ENCODE results near the gene ASPA. TPM values are rescaled to one million over a fixed set of nuclear protein-coding genes. Genes with fewer than 3 reads are reported as not detected.

ASPA gene
- total RNA-seq, 4 donors from 2014 or later: 1.7 to 2.9 (median 2.5) TPM

DNA sequence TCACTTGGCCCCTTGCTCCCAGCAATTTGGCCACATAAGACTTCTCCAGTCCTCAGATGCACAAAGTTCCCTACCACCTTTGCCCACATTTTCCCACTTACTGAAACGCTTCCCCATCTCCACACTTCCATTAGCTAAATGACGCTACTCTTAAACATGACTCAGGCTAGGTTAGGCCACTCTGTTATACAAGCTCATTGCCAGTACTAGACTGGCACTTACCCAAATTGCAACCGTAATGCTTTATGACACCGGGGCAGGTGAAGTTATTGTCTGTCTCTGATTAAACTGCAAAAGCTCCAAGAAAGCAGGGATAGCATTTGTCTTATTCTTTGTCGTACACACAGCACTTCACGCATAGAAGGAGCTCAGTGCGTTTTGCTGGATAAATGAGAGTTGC is 29.2 kb downstream of the ASPA start:
- Histone ChIP-seq H3K27me3 (no peaks in the 10 kb centered on the region), H3K36me3 (no peaks in the 10 kb centered on the region), H3K4me1 (peaks cover 0 to 7% (median 0%) of the 10 kb centered on the region in 4 donors), H3K27ac (replicated peaks in 1 of 4) (no peak overlapping the region), H3K9me3 (peaks cover 0 to 8% (median 0%) of the 10 kb centered on the region in 4 donors), H3K4me3 (no peak overlapping the region)
- 91% methylated on average over 7 of the region's 7 CpGs for WGBS
- TF ChIP-seq, protein P1, sequence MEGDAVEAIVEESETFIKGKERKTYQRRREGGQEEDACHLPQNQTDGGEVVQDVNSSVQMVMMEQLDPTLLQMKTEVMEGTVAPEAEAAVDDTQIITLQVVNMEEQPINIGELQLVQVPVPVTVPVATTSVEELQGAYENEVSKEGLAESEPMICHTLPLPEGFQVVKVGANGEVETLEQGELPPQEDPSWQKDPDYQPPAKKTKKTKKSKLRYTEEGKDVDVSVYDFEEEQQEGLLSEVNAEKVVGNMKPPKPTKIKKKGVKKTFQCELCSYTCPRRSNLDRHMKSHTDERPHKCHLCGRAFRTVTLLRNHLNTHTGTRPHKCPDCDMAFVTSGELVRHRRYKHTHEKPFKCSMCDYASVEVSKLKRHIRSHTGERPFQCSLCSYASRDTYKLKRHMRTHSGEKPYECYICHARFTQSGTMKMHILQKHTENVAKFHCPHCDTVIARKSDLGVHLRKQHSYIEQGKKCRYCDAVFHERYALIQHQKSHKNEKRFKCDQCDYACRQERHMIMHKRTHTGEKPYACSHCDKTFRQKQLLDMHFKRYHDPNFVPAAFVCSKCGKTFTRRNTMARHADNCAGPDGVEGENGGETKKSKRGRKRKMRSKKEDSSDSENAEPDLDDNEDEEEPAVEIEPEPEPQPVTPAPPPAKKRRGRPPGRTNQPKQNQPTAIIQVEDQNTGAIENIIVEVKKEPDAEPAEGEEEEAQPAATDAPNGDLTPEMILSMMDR (IDR thresholded peaks at IDR 0.05): no peak
- TF ChIP-seq POLR2AphosphoS5 (IDR thresholded peaks at IDR 0.05) (no peak), POLR2A (IDR thresholded peaks at IDR 0.05; ENCODE audit: low read depth) (no peak), EP300 (IDR thresholded peaks at IDR 0.05) (no peak)
- no peak for DNase-seq (ENCODE audit: extremely low spot score)
- intact Hi-C loops (cut with DNase I): no loop called here

DNA sequence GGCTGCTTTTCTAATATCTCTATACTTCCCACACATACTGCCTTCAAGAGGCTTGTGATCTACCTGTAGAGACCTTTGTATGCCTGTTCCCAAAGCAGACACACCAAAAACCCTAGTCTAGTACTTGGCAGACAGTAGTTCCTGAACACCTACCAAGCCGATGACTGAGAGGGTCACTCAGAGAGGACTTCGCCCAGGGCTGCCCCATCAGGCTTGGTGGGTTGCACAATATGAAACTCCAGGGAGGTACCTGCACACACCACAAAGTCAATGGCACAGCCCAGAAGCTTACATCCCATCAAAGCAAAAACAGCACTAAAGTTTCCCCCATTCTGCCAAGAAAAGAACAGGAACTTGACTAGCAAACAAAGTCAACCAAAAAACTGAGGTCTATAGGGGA is 30.3 kb downstream of the ASPA start:
- 86% methylated on average over 1 of the region's 2 CpGs for WGBS
- Histone ChIP-seq H3K36me3 (no peaks in the 10 kb centered on the region), H3K27me3 (no peaks in the 10 kb centered on the region), H3K27ac (replicated peaks in 1 of 4) (no peak overlapping the region), H3K4me3 (no peak overlapping the region), H3K9me3 (no peaks in the 10 kb centered on the region), H3K4me1 (peaks cover 0 to 7% (median 0%) of the 10 kb centered on the region in 4 donors)
- intact Hi-C loops (cut with DNase I): no loop called here
- no peak for DNase-seq (ENCODE audit: extremely low spot score)
- TF ChIP-seq POLR2A (IDR thresholded peaks at IDR 0.05; ENCODE audit: low read depth) (no peak), POLR2AphosphoS5 (IDR thresholded peaks at IDR 0.05) (no peak), EP300 (IDR thresholded peaks at IDR 0.05) (no peak)
- TF ChIP-seq, protein P1 (IDR thresholded peaks at IDR 0.05): no peak

DNA sequence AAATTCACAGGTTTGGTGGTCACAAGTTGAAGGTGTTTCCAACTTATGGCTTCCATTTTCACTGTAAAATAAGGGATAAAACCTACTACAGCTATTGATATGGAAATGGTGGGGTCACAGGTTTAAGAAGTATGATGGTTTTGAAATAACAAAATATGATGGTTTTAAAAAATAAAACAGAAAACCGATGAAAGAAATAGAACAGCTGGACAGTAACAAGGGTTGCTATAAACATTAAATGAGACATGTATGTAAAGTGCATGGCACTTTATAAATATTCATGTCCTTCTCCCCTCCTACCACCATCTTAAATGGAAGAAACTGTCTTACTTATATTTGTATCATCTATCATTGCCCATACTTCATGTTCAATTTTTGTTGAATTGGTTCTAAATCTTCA is 31.3 kb downstream of the ASPA start:
- intact Hi-C loops (cut with DNase I): no loop called here
- Histone ChIP-seq H3K27me3 (no peaks in the 10 kb centered on the region), H3K27ac (replicated peaks in 1 of 4) (no peak overlapping the region), H3K36me3 (no peaks in the 10 kb centered on the region), H3K4me1 (peaks cover 3 to 11% (median 5%) of the 10 kb centered on the region in 4 donors), H3K9me3 (no peaks in the 10 kb centered on the region), H3K4me3 (no peak overlapping the region)
- TF ChIP-seq POLR2A (IDR thresholded peaks at IDR 0.05; ENCODE audit: low read depth): no peak
- TF ChIP-seq, protein P1 (IDR thresholded peaks at IDR 0.05): no peak
- TF ChIP-seq EP300 (IDR thresholded peaks at IDR 0.05): no peak
- no peak for TF ChIP-seq POLR2AphosphoS5 (IDR thresholded peaks at IDR 0.05)
- WGBS: 55% methylated on average over 1 of the region's 1 CpG
- no peak for DNase-seq (ENCODE audit: extremely low spot score)

GRCh38 chr17:3507869-3508268 is 32.1 kb downstream of the ASPA start:
- 87% methylated on average over 3 of the region's 3 CpGs for WGBS
- Histone ChIP-seq H3K9me3 (no peaks in the 10 kb centered on the region), H3K27me3 (no peaks in the 10 kb centered on the region), H3K27ac (replicated peaks in 1 of 4) (no peak overlapping the region), H3K4me1 (peaks cover 10 to 13% (median 11%) of the 10 kb centered on the region in 4 donors), H3K4me3 (no peak overlapping the region), H3K36me3 (no peaks in the 10 kb centered on the region)
- intact Hi-C loops (cut with DNase I): no loop called here
- TF ChIP-seq POLR2AphosphoS5 (IDR thresholded peaks at IDR 0.05): no peak
- TF ChIP-seq, protein P1 (IDR thresholded peaks at IDR 0.05): no peak
- no peak for TF ChIP-seq EP300 (IDR thresholded peaks at IDR 0.05)
- TF ChIP-seq POLR2A (IDR thresholded peaks at IDR 0.05; ENCODE audit: low read depth): no peak
- no peak for DNase-seq (ENCODE audit: extremely low spot score)

DNA sequence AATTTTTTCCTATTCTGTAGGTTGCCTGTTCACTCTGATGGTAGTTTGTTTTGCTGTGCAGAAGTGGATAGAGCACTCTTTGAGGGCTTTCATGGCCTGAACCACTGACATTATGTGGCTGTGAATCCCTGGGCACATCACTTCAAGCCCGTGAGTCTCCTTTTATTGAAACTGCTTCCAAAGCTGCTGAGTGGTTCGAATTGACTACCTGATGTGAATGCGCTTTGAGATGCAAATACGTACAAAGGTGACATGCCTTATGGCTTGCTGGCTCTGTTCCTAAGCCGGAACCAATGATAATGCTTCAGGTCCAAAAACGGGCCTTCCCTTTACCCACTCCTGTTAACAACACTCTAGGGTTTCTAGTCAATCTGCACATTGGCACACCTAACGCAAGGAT is 34.3 kb downstream of the ASPA start:
- no peak overlapping the region for H3K27ac ChIP-seq (replicated peaks in 1 of 4)
- no peaks in the 10 kb centered on the region for H3K9me3 ChIP-seq
- TF ChIP-seq, protein P1 (IDR thresholded peaks at IDR 0.05): no peak
- TF ChIP-seq POLR2AphosphoS5 (IDR thresholded peaks at IDR 0.05): no peak
- TF ChIP-seq POLR2A (IDR thresholded peaks at IDR 0.05; ENCODE audit: low read depth): no peak
- no peak for TF ChIP-seq EP300 (IDR thresholded peaks at IDR 0.05)
- no peaks in the 10 kb centered on the region for H3K36me3 ChIP-seq
- H3K4me3 ChIP-seq: no peak overlapping the region
- no peak for DNase-seq (ENCODE audit: extremely low spot score)
- H3K4me1 ChIP-seq: peaks cover 21 to 25% (median 24%) of the 10 kb centered on the region in 4 donors
- intact Hi-C loops (cut with DNase I): no loop called here
- no peaks in the 10 kb centered on the region for H3K27me3 ChIP-seq
- 77% methylated on average over 6 of the region's 7 CpGs for WGBS
